GM13977 (cell line): ENCODE data around the gene DDR2.

ENCODE experiments used
- DNase-seq: peaks from one replicate; pipeline ENCODE4 v3.0.0; 2012; ENCODE audit warnings: low spot score
- in situ Hi-C: fragments of 300-500 bp; cut with MboI; formaldehyde crosslinking; loops from one replicate; pipeline ENCODE4 v1.12.0; 2022; ENCODE audit warnings: low sequenced_read_pairs, low pct_unique_long_range_greater_than_20kb, mixed read lengths, inconsistent platforms; ENCODE audit not compliant: unreplicated experiment
- TF ChIP-seq, protein P1 (sequence below): IDR thresholded peaks from 2 replicates; pipeline ENCODE4 v1.5.1; 2012; ENCODE audit warnings: mild to moderate bottlenecking, control low read depth; ENCODE audit not compliant: insufficient read depth; ENCODE audit errors: extremely low read depth, missing control alignments

The DDR2 gene

DNA sequence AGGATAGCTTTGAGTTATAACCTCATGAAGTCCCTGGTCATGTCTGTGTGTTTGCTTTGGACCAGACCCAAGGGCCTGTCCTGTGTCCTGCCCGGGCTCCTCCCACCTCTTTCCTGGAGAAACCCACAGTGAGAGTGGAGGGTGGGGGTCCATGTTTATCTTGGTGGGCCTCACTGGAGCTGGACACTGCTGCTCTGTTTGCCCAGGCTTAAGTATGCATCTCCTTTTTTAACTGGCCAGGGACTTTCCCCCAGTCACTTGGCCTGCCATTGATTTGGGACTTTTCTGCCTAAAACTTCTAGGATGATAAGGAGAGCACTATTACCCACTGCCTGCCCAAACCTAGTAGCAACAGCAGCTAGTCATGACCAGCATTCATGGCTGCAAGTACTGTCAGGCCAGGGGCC lies 49.8 kb downstream of the DDR2 start:
- TF ChIP-seq, protein P1, sequence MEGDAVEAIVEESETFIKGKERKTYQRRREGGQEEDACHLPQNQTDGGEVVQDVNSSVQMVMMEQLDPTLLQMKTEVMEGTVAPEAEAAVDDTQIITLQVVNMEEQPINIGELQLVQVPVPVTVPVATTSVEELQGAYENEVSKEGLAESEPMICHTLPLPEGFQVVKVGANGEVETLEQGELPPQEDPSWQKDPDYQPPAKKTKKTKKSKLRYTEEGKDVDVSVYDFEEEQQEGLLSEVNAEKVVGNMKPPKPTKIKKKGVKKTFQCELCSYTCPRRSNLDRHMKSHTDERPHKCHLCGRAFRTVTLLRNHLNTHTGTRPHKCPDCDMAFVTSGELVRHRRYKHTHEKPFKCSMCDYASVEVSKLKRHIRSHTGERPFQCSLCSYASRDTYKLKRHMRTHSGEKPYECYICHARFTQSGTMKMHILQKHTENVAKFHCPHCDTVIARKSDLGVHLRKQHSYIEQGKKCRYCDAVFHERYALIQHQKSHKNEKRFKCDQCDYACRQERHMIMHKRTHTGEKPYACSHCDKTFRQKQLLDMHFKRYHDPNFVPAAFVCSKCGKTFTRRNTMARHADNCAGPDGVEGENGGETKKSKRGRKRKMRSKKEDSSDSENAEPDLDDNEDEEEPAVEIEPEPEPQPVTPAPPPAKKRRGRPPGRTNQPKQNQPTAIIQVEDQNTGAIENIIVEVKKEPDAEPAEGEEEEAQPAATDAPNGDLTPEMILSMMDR, result no peak
- no peak for DNase-seq
- in situ Hi-C loops, result no loop called here

GRCh38 chr1:162687870-162688269 lies 55.6 kb downstream of the DDR2 start:
- DNase-seq, result no peak
- in situ Hi-C loops, result no loop called here
- TF ChIP-seq, protein P1, result no peak

GRCh38 chr1:162688521-162688920 lies 56.3 kb downstream of the DDR2 start:
- in situ Hi-C loops, result no loop called here
- no peak for DNase-seq
- TF ChIP-seq, protein P1, result no peak

- in situ Hi-C loops, result no loop called here
- DNase-seq, result no peak
- TF ChIP-seq, protein P1, result no peak
These were observed 56.7 kb downstream of the DDR2 start for GRCh38 chr1:162688931-162689330.

DNA sequence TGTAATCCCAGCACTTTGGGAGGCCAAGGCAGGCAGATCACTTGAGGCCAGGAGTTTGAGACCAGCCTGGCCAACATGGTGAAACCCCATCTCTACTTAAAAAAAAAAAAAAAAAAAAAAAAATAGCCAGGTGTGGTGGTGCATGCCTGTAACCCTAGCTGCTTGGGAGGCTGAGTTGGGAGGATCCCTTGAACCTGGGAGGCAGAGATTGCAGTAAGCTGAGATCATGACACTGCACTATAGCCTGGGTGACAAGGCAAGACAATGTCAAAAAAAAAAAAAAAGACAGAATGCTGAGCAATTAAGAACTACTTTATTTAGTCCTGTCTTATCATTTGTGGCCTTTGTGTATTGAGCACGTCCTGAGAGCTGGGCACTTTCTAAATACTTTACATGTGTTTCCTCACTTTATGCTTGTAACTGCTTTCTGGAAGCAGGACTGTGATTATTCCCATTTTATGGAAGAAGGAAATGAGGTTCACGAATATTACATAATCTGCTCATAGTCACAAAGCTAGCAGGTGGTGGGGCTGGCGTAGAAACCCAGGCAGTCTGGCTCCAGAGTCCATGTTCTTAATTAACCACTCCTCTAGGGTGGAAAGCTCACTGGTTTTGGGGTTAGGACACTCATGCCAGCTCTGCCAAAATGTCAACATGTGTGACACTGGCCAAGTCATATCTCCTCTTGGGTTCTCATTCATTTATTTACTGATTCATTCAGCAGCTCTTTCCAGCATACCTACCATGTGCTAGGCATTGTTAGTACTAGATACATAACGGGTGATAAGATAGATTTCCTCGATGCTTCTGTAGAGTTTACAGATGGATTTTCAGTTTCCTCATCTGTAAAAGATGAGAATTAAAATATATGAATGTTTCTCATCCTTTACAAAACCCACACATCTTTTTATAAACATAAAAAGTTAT lies 57.7 kb downstream of the DDR2 start:
- DNase-seq, result no peak
- in situ Hi-C loops, result no loop called here
- TF ChIP-seq, protein P1, result no peak

- DNase-seq, result no peak
- in situ Hi-C loops, result no loop called here
- TF ChIP-seq, protein P1, result no peak
These were observed 58.6 kb downstream of the DDR2 start for GRCh38 chr1:162690672-162691434.
